Choroid plexus epithelial cell (primary cell): ENCODE results near the gene SMC3.
A peak's percentile ranks its signal among the peaks of the same experiment; 100 is the strongest.

Experiments used
- DNase-seq: peaks from one replicate; pipeline ENCODE4 v3.0.0-alpha.2; 2010; ENCODE audit warnings: low read depth
- H3K4me3 ChIP-seq: 2 replicates; pipeline ENCODE4 v1.5.1; 2011; ENCODE audit warnings: low read depth, mild to moderate bottlenecking, control low read depth, low read length, moderate library complexity
- CTCF ChIP-seq: conservative IDR thresholded peaks from 2 replicates; pipeline ENCODE4 v1.5.1; 2011; ENCODE audit warnings: low read depth, mild to moderate bottlenecking, control low read depth, inconsistent platforms, low read length, moderate library complexity

The SMC3 gene

GRCh38 chr10:110642204-110643034 is 74.9 kb downstream of the SMC3 start:
- TF ChIP-seq CTCF: no peak
- DNase-seq: no peak
- no peak overlapping the region for H3K4me3 ChIP-seq

- peak overlapping the region; percentile 70 for H3K4me3 ChIP-seq
- TF ChIP-seq CTCF: no peak
Observed at GRCh38 chr10:110643035-110643652, 75.6 kb downstream of the SMC3 start.

GRCh38 chr10:110643653-110644597 is 76.4 kb downstream of the SMC3 start, which contains the start of gene RBM20:
RBM20 (plus strand) TSS chr10:110644336; CDS start chr10:110644455, 119 bp downstream.
- peak within 1 kb of the TSS; percentile 70 for H3K4me3 ChIP-seq
- no peak for DNase-seq
- TF ChIP-seq CTCF: no peak

More at GRCh38 chr10:110643035-110643652, 75.6 kb downstream of the SMC3 start:
- DNase-seq: no peak

GRCh38 chr10:110644598-110645462 is 77.3 kb downstream of the SMC3 start:
- TF ChIP-seq CTCF: no peak
- H3K4me3 ChIP-seq: peak overlapping the region; percentile 70
- DNase-seq: no peak

- TF ChIP-seq CTCF: no peak
- no peak overlapping the region for H3K4me3 ChIP-seq
- no peak for DNase-seq
Observed at GRCh38 chr10:110646417-110647135, 79.1 kb downstream of the SMC3 start.
